HG02852 (cell line): ENCODE results near the gene SIGLEC10.
"Not testable (repeated sequence)": the region's sequence is repeated elsewhere in the genome, so short reads cannot be mapped to it uniquely, and the experiment has no call there.

Experiments used
- ATAC-seq: cut with Tn5 transposase; IDR thresholded peaks from one replicate; pipeline ENCODE4 v1.9.1; 2021; ENCODE audit warnings: mild to moderate bottlenecking, moderate library complexity; ENCODE audit not compliant: unreplicated experiment

SIGLEC10 gene

GRCh38 chr19:51417107-51417809 lies at the start of gene SIGLEC10:
Gene SIGLEC10 (minus strand): TSS chr19:51417642. CDS start chr19:51417581, 61 bp downstream.
- peak; percentile 66 for ATAC-seq

GRCh38 chr19:51466723-51467122 lies 49.3 kb upstream of the SIGLEC10 start:
- ATAC-seq: no peak

GRCh38 chr19:51463976-51464581 lies 46.6 kb upstream of the SIGLEC10 start:
- not testable (repeated sequence) for ATAC-seq

- ATAC-seq: no peak
Measured at GRCh38 chr19:51462681-51463080, 45.2 kb upstream of the SIGLEC10 start.

- ATAC-seq: no peak
Measured at GRCh38 chr19:51462276-51462675, 44.8 kb upstream of the SIGLEC10 start.

GRCh38 chr19:51461723-51462161 lies 44.3 kb upstream of the SIGLEC10 start:
- ATAC-seq: no peak

- ATAC-seq: no peak
Measured at GRCh38 chr19:51460164-51460992, 42.9 kb upstream of the SIGLEC10 start.

GRCh38 chr19:51458899-51459505 lies 41.6 kb upstream of the SIGLEC10 start:
- no peak for ATAC-seq

- no peak for ATAC-seq
Measured at GRCh38 chr19:51458051-51458645, 40.7 kb upstream of the SIGLEC10 start, which contains the start of gene SIGLEC8. Gene SIGLEC8 (minus strand): TSS chr19:51458454. CDS start chr19:51458387, 67 bp downstream.

GRCh38 chr19:51457351-51458013 lies 40.0 kb upstream of the SIGLEC10 start:
- no peak for ATAC-seq

- ATAC-seq: no peak
Measured at GRCh38 chr19:51456541-51457290, 39.3 kb upstream of the SIGLEC10 start.

GRCh38 chr19:51450730-51451307 lies 33.4 kb upstream of the SIGLEC10 start:
- no peak for ATAC-seq

- ATAC-seq: no peak
Measured at GRCh38 chr19:51448411-51449016, 31.1 kb upstream of the SIGLEC10 start.

- no peak for ATAC-seq
Measured at GRCh38 chr19:51448011-51448410, 30.6 kb upstream of the SIGLEC10 start.

- ATAC-seq: not testable (repeated sequence)
Measured at GRCh38 chr19:51447510-51447909, 30.1 kb upstream of the SIGLEC10 start.

- peak; percentile 82 for ATAC-seq
Measured at GRCh38 chr19:51441410-51442390, 24.3 kb upstream of the SIGLEC10 start.

- ATAC-seq: no peak
Measured at GRCh38 chr19:51440846-51441409, 23.5 kb upstream of the SIGLEC10 start.
